ENCODE measurements around the gene GNAO1.

Gene GNAO1

DNA sequence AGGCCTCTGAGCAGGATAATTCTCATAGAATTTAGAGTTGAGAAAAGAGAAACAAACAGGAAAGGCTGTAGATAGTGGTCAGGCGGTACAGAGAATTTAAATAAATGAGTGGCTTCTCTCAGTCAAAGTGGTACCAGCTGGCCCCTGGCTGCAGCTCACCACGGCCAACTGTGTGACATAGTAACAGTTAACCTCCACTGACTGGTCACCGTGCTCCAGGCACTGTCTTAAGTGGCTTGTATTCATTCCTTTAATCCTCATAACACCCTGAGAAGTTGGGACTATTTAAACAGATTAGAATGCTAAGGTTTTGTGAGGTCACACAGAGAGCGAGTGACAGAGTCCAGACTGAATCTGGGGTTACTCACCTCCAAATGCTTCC is 108.9 kb downstream of the GNAO1 start:
- TF ChIP-seq, protein P1, sequence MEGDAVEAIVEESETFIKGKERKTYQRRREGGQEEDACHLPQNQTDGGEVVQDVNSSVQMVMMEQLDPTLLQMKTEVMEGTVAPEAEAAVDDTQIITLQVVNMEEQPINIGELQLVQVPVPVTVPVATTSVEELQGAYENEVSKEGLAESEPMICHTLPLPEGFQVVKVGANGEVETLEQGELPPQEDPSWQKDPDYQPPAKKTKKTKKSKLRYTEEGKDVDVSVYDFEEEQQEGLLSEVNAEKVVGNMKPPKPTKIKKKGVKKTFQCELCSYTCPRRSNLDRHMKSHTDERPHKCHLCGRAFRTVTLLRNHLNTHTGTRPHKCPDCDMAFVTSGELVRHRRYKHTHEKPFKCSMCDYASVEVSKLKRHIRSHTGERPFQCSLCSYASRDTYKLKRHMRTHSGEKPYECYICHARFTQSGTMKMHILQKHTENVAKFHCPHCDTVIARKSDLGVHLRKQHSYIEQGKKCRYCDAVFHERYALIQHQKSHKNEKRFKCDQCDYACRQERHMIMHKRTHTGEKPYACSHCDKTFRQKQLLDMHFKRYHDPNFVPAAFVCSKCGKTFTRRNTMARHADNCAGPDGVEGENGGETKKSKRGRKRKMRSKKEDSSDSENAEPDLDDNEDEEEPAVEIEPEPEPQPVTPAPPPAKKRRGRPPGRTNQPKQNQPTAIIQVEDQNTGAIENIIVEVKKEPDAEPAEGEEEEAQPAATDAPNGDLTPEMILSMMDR (IDR thresholded peaks at IDR 0.05; ENCODE audit: control insufficient read depth, insufficient read depth, low read depth, low read length, missing control alignments) = no peak
- no peak overlapping the region for H3K4me3 ChIP-seq (ENCODE audit: control insufficient read depth, low read depth, low read length)
- no peak for DNase-seq (ENCODE audit: low read depth)

DNA sequence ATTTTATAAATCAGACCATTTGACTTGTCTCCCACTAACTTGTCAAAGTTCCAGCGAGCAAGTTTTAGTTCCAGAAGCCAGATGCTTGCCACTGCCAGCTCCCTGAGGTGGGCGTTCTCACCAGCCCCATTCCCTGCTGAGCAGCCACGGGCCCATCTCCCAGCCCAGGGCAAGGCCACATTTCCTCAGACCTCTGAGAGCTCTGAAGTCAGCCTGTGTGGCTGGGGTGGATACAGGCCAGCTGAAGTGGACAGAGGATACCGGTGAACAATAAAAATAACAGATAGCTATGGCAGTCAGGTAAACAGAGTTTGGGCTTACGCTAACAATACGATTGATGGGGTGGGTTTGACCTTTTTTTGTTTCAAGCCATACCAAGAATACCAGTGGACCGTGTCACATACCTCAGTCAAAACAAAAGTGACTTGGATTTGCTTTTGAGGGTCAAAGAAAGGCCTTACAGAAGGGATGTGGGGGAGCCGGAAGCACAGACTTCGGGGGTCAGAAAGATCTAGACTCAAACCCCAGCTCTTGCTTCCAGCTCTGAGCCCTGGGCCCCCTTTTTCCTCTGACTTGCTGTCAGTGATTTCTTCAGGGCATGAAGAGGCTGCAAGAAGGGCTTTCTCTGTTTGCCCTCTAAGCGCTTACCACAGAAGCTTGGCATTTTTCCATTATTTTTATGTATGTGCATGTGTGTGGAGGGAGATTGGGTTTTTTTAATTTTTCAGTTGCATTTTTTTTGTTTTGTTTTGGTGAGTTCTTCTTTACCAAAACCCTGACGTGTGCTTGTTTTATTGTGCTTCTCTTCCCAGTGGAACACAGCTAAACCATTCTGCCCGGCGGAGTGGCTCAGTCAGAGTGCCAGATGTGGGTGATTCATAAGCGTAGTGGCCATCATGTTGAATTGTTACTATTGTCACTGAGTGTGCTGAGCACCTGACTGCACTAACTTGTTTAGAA is 109.9 kb downstream of the GNAO1 start:
- TF ChIP-seq, protein P1 (IDR thresholded peaks at IDR 0.05; ENCODE audit: control insufficient read depth, insufficient read depth, low read depth, low read length, missing control alignments) = no peak
- DNase-seq (ENCODE audit: low read depth) = peak; percentile 13
- H3K4me3 ChIP-seq (ENCODE audit: control insufficient read depth, low read depth, low read length) = no peak overlapping the region

DNA sequence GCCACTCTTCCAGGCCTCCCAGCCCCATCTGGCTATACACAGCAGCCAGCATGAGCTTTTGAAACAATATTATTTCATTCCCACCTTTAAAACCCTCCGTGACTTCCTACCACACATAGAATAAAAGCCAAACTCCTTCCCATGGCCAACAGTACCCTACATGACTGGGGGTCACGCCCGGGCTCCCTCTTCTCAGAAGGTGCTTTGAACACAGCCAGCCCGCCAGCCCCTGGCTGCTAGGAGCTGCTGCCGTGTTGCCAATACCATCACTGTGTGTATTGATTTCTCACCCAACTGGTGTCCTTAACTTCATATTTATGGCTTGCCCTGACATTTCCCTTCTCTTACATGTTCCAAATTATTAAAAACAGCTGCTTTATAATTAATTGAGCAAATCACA is 111.2 kb downstream of the GNAO1 start:
- TF ChIP-seq, protein P1 (IDR thresholded peaks at IDR 0.05; ENCODE audit: control insufficient read depth, insufficient read depth, low read depth, low read length, missing control alignments) = no peak
- no peak overlapping the region for H3K4me3 ChIP-seq (ENCODE audit: control insufficient read depth, low read depth, low read length)
- no peak for DNase-seq (ENCODE audit: low read depth)

DNA sequence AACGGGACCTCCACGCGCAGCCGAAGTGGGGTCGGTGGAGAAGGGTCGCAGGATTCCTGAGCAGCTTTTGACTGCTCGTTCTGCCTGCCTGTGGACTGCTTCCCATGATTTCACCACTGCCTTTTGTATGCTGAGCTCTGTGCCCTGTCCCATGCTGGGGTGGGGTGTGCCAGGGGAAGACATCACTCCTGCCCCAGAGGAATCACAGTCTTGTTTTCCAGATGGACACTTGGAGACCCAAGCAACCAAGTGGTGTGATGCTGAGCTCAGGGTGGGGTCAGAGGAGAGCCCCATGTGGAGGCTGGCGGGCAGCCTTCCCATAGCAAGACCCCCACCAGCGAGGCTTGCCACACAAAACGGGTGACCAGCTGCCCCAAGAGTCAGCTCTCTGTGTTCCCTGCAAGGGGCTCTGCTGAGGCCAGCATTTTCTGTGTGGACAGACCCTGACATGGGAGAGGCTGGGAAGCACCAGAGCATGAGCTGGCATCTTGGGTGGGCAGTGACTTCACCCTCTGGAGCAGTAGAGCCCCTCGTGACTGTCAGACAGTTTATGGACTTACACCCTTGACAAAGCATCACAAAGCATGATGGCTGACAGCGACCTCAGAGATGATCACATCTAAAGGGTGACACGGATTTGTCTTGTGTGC is 111.9 kb downstream of the GNAO1 start:
- no peak overlapping the region for H3K4me3 ChIP-seq (ENCODE audit: control insufficient read depth, low read depth, low read length)
- DNase-seq (ENCODE audit: low read depth) = no peak
- TF ChIP-seq, protein P1 (IDR thresholded peaks at IDR 0.05; ENCODE audit: control insufficient read depth, insufficient read depth, low read depth, low read length, missing control alignments) = no peak

DNA sequence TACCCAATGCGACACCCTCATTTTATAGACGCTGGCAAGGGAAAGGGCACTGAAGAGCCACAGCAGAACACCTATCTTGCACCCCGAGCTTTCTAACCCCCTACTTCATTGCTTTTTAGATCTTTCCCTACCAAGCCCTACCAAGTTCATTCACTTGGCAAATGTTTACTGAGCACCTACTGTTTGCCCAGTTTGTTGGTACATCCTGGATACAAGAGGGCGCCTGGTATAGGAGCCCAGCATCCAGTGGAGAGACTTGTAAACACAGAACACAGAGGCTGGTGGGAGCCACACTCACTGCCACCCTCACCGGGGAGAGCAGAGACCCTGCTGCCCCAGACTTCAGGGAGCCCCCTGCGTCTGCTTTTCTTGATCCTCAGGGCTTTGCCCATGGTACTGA is 112.6 kb downstream of the GNAO1 start:
- no peak for DNase-seq (ENCODE audit: low read depth)
- TF ChIP-seq, protein P1 (IDR thresholded peaks at IDR 0.05; ENCODE audit: control insufficient read depth, insufficient read depth, low read depth, low read length, missing control alignments) = no peak
- H3K4me3 ChIP-seq (ENCODE audit: control insufficient read depth, low read depth, low read length) = no peak overlapping the region

DNA sequence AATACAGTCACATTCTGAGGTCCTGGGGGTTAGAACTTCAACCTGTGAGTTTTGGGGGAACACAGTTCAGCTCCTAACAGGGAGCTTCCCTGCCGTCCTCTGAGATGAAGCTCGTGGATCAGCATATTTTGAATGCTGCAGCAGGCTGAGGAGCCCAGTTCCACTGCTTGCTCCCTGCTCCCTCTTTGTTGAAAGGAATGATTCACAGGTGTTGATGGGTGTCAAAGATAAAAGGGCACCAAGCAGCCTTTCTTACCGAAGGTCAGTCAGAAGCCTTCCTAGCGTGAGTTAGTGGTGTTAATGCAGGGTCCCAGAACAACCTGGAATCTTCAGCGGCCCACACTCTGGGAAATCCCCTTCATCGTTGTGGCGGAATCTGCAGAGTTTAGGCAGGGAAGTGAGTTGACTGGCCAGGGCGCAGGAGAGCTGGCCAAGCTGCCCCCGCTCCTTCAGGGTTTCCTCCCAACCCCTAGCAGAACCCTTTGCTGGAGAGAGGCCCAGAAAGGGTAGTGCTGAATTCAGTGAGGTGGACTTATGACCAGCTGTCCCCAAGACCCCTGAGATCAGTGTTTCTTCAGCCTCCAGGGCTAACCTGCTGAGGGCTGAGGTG is 114.8 kb downstream of the GNAO1 start:
- no peak overlapping the region for H3K4me3 ChIP-seq (ENCODE audit: control insufficient read depth, low read depth, low read length)
- TF ChIP-seq, protein P1 (IDR thresholded peaks at IDR 0.05; ENCODE audit: control insufficient read depth, insufficient read depth, low read depth, low read length, missing control alignments) = no peak
- no peak for DNase-seq (ENCODE audit: low read depth)
